Measurements from ENCODE around the gene GSKIP.

The GSKIP gene

GRCh38 chr14:96409701-96410100 lies 46.4 kb downstream of the GSKIP start:
- no peaks in the 10 kb centered on the region for H3K36me3 ChIP-seq
- peaks cover 0 to 13% of the 10 kb centered on the region in 2 donors for H3K27me3 ChIP-seq
- no peak overlapping the region for H3K4me3 ChIP-seq
- no peak overlapping the region for H3K27ac ChIP-seq
- no peak for DNase-seq
- no peak for TF ChIP-seq CTCF (IDR thresholded peaks at IDR 0.05)
- intact Hi-C loops (cut with DNase I; ENCODE audit: low total_unique reads), result no loop called here
- no peaks in the 10 kb centered on the region for H3K9me3 ChIP-seq
- no peaks in the 10 kb centered on the region for H3K4me1 ChIP-seq

GRCh38 chr14:96410119-96410518 lies 46.8 kb downstream of the GSKIP start:
- H3K4me1 ChIP-seq, result no peaks in the 10 kb centered on the region
- TF ChIP-seq CTCF (IDR thresholded peaks at IDR 0.05), result no peak
- H3K27me3 ChIP-seq, result peaks cover 0 to 13% of the 10 kb centered on the region in 2 donors
- H3K27ac ChIP-seq, result no peak overlapping the region
- intact Hi-C loops (cut with DNase I; ENCODE audit: low total_unique reads), result no loop called here
- H3K36me3 ChIP-seq, result no peaks in the 10 kb centered on the region
- DNase-seq, result no peak
- H3K4me3 ChIP-seq, result no peak overlapping the region
- no peaks in the 10 kb centered on the region for H3K9me3 ChIP-seq

GRCh38 chr14:96413526-96413925 lies 50.2 kb downstream of the GSKIP start:
- Histone ChIP-seq H3K36me3 (no peaks in the 10 kb centered on the region), H3K27ac (no peak overlapping the region), H3K4me3 (no peak overlapping the region), H3K27me3 (peaks cover 0 to 7% of the 10 kb centered on the region in 2 donors), H3K4me1 (no peaks in the 10 kb centered on the region), H3K9me3 (no peaks in the 10 kb centered on the region)
- no peak for TF ChIP-seq CTCF (IDR thresholded peaks at IDR 0.05)
- intact Hi-C loops (cut with DNase I; ENCODE audit: low total_unique reads), result no loop called here
- no peak for DNase-seq

GRCh38 chr14:96415559-96415958 lies 52.2 kb downstream of the GSKIP start:
- intact Hi-C loops (cut with DNase I; ENCODE audit: low total_unique reads), result no loop called here
- no peaks in the 10 kb centered on the region for H3K9me3 ChIP-seq
- H3K27ac ChIP-seq, result no peak overlapping the region
- H3K36me3 ChIP-seq, result no peaks in the 10 kb centered on the region
- H3K4me1 ChIP-seq, result no peaks in the 10 kb centered on the region
- no peak for DNase-seq
- no peaks in the 10 kb centered on the region for H3K27me3 ChIP-seq
- TF ChIP-seq CTCF (IDR thresholded peaks at IDR 0.05), result no peak
- H3K4me3 ChIP-seq, result no peak overlapping the region

GRCh38 chr14:96416292-96416691 lies 53.0 kb downstream of the GSKIP start:
- Histone ChIP-seq H3K27me3 (no peaks in the 10 kb centered on the region), H3K9me3 (no peaks in the 10 kb centered on the region), H3K4me3 (no peak overlapping the region), H3K27ac (no peak overlapping the region), H3K4me1 (no peaks in the 10 kb centered on the region), H3K36me3 (no peaks in the 10 kb centered on the region)
- TF ChIP-seq CTCF (IDR thresholded peaks at IDR 0.05), result no peak
- intact Hi-C loops (cut with DNase I; ENCODE audit: low total_unique reads), result no loop called here
- no peak for DNase-seq

GRCh38 chr14:96417254-96417653 lies 53.9 kb downstream of the GSKIP start:
- no peaks in the 10 kb centered on the region for H3K9me3 ChIP-seq
- H3K27ac ChIP-seq, result no peak overlapping the region
- no peaks in the 10 kb centered on the region for H3K4me1 ChIP-seq
- H3K27me3 ChIP-seq, result no peaks in the 10 kb centered on the region
- DNase-seq, result no peak
- H3K4me3 ChIP-seq, result no peak overlapping the region
- TF ChIP-seq CTCF (IDR thresholded peaks at IDR 0.05), result no peak
- intact Hi-C loops (cut with DNase I; ENCODE audit: low total_unique reads), result no loop called here
- no peaks in the 10 kb centered on the region for H3K36me3 ChIP-seq

All from tibial artery (tissue), 4 donors.